Pons (tissue), 1 donor: ENCODE results near the gene ZSWIM4.
"Not testable (repeated sequence)": the region's sequence is repeated elsewhere in the genome, so short reads cannot be mapped to it uniquely, and the experiment has no call there.

Experiments
- DNase-seq: peaks from one replicate; pipeline ENCODE4 v3.0.0-alpha.2; 2016; ENCODE audit warnings: low spot score

ZSWIM4 gene

GRCh38 chr19:13778398-13778797 lies 16.8 kb upstream of the ZSWIM4 start:
- DNase-seq = no peak

- DNase-seq = no peak
Measured at GRCh38 chr19:13778847-13779246, 16.4 kb upstream of the ZSWIM4 start.

GRCh38 chr19:13779794-13780193 lies 15.4 kb upstream of the ZSWIM4 start:
- not testable (repeated sequence) for DNase-seq

GRCh38 chr19:13781547-13781946 lies 13.7 kb upstream of the ZSWIM4 start:
- DNase-seq = peak; percentile 28

- no peak for DNase-seq
Measured at GRCh38 chr19:13782537-13782936, 12.7 kb upstream of the ZSWIM4 start.

- no peak for DNase-seq
Measured at GRCh38 chr19:13783565-13784500, 11.4 kb upstream of the ZSWIM4 start.

GRCh38 chr19:13784731-13785452 lies 10.4 kb upstream of the ZSWIM4 start:
- DNase-seq = peak; percentile 42

- no peak for DNase-seq
Measured at GRCh38 chr19:13788991-13789390, 6.3 kb upstream of the ZSWIM4 start.

GRCh38 chr19:13790354-13790753 lies 4.9 kb upstream of the ZSWIM4 start:
- no peak for DNase-seq

GRCh38 chr19:13793317-13793716 lies 1.9 kb upstream of the ZSWIM4 start:
- not testable (repeated sequence) for DNase-seq

- no peak for DNase-seq
Measured at GRCh38 chr19:13794398-13794756, 866 bp upstream of the ZSWIM4 start.

GRCh38 chr19:13795595-13796300 lies 505 bp downstream of the ZSWIM4 start:
- DNase-seq = no peak

GRCh38 chr19:13796301-13797057 lies 1.2 kb downstream of the ZSWIM4 start:
- no peak for DNase-seq

- no peak for DNase-seq
Measured at GRCh38 chr19:13797058-13797440, 1.8 kb downstream of the ZSWIM4 start.

GRCh38 chr19:13797870-13798269 lies 2.6 kb downstream of the ZSWIM4 start:
- DNase-seq = no peak

- no peak for DNase-seq
Measured at GRCh38 chr19:13799669-13800068, 4.4 kb downstream of the ZSWIM4 start.

GRCh38 chr19:13803038-13803437 lies 7.8 kb downstream of the ZSWIM4 start:
- no peak for DNase-seq

GRCh38 chr19:13804830-13805683 lies 9.8 kb downstream of the ZSWIM4 start:
- no peak for DNase-seq

GRCh38 chr19:13806728-13807127 lies 11.5 kb downstream of the ZSWIM4 start:
- DNase-seq = no peak

GRCh38 chr19:13807421-13808021 lies 12.3 kb downstream of the ZSWIM4 start:
- no peak for DNase-seq
